ENCODE results near the gene MMEL1.
"Not testable (repeated sequence)": the region's sequence is repeated elsewhere in the genome, so short reads cannot be mapped to it uniquely, and the experiment has no call there.

The MMEL1 gene

DNA sequence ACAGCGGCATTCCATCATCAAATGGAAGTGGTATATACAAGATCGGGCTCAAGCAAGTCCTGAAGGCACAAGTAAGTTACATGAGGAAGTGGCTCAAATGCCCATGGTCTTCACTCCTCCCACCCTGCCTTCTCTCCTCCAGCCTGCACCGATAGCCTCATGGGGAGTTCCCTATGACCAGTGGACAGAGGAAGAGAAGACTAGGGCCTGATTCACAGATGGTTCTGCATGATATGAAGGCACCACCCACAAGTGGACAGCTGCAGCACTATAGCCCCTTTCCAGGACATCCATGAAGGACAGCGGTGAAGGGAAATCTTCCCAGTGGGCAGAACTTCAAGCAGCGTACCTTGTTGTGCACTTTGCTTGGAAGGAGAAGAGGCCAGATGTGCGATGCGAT lies 7.1 kb downstream of the MMEL1 start:
- DNase-seq, result not testable (repeated sequence)

DNA sequence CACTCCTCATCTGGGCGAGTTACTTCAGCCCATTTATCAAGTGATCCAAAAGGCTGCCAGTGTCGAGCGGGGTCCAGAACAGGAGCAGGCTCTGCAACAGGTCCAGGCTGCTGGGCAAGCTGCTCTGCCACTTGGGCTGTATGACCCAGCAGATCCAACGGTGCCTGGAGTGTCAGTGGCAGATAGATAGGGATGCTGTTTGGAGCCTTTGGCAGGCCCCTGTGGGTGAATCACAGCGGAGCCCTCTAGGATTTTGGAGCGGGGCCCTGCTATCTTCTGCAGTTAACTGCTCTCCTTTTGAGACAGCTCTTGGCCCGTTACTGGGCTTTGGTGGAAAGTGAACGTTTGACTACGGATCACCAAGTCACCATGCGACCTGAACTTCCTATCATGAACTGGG lies 7.5 kb downstream of the MMEL1 start:
- DNase-seq, result no peak

DNA sequence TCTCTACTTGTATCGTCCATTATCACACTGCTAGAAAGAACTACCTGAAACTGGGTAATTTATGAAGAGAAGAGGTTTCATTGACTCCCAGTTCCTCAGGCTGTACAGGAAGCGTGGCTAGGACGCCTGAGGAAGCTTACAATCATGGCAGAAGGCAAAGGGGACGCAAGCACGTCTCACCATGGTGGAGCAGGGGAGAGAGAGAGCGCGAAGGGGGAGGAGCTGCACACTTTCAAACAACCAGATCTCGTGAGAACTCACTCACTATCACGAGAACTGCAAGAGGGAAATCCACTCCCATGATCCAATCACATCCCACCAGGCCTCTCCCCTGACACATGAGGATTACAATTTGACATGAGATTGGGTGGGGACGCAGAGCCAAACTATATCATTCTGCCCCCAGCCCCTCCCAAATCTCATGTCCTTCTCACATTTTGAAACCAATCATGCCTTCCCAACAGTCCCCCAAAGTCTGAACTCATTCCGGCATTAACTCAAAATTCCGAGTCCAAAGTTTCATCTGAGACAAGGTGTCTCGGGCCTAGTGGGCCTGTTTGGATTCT lies 8.0 kb downstream of the MMEL1 start:
- no peak for DNase-seq

DNA sequence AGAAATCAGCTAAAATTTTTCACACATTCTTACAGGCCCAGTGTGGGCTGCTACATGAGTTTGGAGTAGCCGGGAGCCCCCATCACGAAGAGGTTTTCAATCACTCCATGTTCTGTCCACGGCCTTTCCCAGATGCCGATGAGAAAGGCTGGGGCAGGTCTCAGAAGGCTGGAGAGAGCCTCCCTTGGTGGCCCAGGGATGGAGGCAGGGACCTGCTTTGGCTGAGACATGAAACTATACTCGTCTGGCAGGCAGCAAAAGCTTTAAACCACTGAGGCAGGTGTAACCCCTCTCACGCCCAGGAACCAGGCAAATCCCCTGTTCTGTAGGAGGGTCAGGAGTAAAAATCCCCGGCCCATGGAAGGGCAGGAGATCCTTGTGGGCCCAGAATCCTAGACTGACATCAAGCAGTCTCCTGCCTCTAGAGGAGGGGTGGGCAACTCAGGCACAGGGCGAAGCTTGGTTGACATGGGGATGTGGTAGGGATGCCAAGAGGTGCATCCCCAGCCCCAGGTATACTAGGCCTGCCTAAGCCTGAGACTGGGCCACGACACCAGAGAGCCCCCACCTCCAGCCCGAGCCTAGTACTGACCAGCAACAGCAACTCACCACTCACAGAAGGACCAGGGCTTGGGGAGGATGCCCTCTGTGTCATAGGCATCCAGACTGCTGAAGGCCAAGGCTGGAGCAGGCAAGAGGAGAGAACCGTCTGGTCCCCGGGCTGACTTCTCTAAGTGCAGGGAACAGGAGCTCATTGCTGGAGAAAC lies 9.1 kb downstream of the MMEL1 start:
- DNase-seq, result no peak

DNA sequence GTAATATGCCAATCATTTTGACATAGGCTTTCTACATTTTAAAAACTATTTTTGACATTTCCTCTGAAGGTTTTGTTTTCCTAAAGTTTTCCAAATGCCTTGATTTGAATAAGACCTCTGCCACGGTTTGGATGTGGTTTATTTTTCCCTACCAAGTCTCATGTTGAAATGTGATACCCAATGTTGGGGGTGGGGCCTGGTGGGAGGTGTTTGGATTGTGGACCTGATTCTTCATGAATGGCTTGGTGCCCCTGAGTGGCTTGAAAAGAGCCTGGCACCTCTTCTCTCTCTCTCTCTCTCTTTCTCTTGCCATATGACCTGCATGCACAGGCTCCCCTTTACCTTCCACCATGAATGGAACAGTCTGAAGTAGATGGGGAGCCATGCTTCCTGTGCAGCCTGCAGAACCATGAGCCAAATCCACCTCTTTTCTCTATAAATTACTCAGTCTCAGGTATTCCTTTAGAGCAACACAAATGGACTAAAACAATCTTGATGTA lies 14.8 kb downstream of the MMEL1 start:
- no peak for DNase-seq

DNA sequence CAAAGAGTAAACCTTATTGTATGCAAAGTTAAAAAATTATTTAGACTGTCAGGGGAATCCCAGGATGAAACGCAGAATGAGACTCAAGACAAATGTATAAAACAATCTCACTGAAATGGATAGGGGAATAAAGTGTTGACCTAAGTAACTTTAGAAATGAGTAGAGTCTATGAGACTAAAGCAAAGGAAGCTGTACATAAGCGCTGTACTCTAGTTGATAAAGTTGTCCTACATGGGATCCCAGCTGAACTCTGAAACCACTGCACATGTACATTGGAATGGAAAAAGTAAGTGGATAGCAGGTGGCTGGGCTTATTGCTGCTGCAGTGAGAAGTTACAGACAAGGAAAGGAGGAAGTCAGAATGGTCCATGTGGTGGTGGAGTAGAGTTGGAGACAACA lies 18.7 kb downstream of the MMEL1 start:
- DNase-seq, result no peak

DNA sequence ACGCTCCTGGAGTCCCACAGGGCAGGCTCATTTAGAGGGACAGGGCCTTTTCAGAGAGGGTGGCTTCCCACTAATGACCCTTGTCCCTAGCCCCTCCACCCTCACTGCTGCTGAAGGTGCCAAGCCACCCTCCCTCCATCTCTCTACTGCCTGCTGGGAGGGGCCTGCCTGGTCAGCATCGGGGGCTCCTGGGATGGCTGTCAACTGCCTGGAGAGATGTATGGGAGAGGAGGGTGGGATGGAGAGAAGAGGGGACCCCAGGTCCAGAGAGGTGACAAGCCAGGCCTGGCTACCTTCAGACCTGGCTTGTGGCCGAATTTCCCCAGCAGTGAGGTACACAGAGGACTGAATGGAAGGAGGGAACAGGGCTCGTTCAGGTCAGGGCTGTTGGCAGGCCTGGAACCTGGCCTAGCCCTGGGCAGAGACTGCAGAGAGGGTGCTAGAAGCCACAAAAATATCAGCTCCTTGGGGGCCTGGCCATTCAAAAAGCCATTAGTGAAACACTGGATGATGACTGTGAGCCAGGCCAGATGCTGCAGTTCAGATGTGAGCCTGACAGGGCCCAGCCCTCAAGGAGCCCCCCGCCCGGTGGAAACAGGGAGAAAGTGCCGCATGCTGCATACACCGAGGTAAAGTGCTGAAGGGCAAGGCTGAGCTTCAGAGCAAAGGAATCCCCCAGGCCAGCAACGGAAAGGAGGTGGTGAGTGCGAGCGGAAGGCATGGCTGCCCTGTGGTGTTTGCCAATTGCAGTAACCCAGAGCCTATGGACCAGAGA lies 20.0 kb downstream of the MMEL1 start:
- no peak for DNase-seq

DNA sequence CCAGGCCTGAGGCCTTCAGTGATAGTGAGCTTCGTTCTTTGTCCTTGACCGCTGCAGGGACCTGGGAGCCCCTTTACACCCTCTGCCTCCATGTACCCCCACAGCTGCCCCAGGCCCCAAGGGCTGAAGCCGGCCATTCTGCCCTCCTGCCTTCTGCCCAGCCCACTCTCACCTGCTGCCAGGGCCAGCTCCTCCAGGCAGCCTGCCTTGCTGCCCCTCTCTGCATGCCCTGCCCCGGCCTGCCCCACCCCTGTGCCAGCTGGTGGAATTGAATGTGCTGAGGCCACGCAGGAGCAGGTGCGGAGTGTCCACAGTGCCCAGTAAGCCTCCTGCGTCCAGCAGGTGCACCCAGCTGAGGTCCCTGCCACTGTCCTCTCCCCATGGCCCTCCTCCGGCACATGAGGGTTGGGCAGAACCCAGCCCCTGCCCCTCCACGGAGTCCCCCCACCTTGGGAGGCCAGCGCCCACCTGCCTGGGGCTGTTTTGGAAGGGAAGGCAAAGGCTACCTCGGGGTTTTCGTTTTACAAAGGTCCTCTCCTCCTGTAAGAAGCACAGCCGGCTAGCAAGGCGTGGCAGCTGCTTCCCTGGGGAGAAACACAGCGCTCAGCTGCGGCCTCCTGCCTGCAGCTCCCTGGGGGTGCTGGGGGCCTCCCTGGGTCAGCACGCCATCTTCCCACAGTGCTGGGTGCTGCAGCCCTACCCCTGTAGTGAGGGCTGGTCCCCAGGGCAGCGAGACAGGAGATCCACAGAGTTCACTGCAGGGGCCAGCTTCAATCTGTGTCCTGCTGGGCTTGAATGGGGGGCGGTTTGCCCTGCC lies 21.0 kb downstream of the MMEL1 start:
- DNase-seq, result no peak

DNA sequence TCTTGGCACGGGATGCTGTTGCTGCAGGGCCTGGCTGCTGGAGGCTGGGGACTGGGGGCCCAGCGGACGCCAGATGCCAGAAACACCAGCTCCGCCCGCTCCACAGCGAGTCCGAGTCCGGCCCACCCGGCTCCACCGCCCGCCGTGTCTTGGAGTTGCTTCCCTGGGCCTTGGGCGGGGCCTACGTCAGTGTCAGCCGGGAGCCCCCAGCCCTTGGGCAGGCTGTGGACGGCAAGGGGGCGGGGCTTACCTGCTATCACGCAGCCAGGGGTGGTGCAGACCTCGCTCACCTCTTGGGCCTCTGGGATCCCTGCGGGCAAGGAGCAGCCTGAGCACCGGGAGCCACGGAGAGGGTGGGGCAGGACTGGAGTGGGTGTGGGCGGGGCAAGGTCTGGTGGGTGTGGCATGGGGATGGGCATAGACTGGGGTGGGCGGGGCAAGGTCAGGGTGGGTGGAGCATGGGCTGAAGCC lies 21.8 kb downstream of the MMEL1 start:
- DNase-seq, result no peak

DNA sequence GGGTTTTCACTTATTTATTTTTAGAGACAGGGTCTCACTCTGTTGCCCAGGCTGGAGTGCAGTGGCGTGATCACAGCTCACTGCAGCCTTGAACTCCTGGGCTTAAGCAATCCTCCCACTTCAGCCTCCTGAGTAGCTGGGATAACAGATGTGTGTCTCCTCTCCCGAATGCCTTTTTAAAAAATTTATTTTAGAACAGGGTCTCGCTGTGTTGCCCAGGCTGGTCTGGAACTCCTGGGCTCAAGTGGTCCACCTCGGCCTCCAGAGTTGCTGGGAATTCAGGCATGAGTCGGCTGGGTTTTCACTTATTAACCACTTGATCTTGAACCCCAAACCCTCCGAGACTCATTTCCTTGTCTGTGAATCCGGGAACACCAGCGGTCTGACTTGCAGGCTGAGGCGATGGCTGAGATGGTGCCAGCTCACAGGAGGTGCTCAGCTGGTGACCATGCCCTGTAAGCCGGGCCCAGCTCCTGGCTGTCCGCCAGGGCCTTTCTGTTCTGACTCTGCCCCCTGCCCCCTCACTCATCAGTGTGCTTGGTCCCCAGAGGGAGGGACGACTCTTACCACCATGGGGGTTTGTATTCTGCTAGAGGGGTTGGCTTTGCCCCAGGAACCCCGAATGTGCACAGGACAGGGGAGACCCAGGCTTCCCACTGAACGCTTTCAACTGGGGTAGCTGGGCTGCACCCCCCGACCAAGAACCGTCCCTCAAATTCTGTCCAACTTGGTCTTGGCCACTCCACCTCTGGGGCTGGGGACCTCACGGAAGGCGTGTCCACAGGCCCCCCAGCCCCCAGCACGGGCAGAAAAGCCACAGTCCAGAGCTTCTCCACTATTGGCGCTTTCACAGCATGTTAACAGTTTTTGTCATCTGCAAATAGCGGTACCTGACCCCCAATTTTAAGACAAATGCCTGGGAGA lies 22.5 kb downstream of the MMEL1 start:
- DNase-seq, result no peak

DNA sequence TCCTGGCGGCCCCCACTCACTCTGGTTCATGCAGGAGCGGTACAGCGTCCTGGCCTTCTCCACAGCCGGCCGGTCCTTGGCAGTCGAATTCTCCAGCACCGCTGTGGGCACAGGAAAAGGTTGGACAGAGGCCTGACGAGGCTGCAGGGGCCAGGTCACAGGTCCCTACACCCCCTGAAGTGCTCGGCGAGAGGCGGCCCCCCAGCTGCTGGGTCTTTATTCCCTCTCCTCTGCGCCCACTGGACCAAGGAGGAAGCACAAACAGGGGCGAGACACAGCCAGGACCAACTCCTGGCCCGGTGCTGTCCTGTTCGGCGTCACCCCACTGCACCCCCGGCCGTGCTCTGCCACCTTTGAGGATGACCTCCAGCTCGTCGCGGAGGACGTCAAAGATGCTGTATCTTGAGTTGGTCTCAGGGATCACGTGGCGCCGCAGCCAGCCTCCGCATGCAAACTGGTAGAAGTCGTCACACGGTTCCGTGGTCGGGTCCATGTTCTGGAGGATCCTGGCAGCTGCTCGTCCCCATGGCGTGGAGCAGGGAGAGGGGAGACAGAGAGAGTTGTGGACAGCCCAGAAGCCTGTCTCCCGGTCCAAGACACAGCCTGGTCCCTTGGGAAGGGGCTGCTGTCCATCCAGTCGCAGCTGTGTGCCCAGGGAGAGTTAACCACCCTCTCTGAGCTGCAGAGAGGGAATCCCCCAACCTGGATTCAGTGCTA lies 23.3 kb downstream of the MMEL1 start:
- DNase-seq, result no peak

DNA sequence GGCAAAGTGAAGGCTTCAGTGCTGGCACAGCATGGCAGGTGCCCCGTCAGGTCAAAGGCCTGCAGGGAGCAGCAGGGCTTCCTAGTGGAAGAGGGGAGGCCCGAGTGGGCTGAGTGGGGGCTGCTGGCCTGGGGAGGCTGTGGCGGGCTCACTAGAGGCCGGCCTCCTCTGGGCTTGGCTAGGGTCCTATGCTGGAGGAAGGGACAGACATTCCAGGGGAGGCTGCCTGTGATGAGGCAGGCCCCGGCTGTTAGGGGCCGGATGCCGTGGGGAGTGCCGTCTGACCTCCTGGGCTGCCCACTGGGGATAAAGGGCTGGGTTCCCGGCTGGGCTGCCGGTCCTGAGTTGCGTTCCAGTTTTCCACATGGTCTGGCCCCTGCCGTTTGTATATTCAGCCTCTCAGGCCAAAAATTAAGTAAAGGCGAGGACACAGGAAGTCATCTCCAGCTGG lies 25.1 kb downstream of the MMEL1 start:
- DNase-seq, result no peak

DNA sequence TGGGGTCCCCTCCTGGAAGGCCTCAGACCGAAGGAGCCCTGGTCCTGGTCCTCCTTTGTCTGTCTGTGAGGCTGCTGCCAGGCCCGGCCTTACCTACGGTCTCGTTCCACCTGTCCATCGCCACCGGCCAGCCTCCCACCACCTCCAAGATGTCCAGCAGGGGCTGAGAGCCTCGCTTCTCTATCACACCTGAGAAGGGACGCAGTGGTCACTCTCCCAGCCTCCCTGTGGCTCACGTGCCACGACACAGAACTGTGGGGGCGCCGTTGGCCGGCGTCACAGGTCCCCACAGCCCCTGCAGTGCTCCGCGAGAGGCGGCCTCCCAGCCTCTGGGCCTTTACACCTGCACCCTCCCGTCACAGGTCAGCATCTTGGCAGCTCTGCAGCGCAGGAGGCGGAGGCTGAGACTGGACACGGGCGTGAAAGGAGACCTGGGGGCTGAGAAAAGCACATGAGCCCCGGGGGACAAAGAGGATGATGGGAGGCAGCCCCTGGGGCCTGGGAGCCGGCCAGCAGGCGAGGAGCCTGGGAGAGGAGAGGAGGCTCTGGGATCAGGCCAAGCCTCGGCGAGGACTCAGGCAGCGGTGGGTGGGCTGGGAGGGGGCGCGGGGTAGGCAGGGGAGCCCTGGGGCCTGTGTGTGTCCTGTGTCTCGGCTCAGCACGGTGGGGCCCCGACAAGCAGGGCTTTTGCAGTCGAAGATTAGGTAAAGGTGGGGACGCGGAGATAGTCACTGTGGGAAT lies 25.8 kb downstream of the MMEL1 start:
- DNase-seq, result no peak

DNA sequence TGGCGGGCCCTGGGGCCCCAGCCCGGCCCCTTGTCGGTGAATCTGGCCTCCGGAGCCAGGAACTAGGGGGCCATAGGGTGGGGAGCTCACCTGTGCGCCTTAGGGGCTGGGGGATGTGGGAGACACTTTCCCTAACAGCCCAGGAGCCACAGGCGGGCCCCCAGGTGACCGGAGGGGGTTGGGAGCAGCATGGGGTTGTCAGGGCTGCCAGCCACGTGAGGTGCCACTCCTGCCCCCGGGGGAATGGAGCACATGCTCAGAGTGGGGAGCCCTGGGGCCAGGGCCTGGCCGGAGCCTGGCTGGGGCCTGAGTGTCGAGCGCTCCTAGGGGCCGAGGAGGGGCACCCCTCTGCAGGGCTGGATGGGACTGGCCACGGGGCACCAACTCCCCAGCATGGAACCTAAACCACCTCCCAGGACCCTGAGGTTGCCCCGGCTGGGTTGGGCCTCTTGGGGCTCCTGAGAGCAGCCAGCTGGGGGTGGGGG lies 26.4 kb downstream of the MMEL1 start:
- DNase-seq, result no peak

DNA sequence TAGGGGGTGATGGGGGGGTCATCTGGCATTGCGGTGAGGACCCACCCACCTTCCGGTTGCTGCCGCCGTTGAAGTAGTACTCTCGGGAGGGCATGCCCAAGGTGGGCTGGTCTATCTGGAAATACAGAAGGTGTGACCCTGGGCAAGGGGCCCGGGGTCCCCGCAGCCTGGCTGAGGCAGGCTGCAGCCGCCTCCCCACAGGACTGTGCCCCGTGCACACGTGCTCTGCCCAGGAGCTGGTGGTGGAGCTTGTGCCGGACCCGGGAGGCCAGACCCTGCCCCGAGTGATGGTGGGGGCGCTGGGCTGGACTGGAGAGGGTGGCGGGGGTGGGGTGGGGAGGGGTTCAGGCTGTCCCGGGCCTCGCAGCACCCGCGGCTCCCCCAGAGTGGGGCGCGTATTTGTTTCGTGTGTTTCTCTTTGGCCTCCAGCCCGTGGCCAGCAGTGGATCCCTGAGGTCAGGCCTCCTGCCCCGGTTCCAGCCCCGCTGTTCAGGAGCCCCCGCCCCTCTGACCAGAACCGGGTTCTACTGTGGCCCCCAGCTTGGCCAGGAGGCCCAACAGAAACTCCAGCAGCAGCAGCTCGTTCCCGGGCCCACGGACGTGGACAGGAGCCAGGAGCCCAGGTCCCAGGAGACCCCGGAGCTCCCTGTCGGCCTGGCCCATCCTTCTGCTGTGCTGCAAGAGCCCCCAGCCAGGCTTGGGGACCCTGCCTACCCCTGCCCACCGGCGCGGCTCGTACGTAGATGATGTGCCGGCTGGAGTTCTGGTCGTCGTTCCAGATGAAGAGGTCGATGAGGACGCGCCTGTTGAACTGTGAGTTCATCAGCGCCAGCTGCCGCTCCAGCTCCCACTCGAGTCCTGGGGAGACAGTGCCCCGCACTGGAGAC lies 27.1 kb downstream of the MMEL1 start:
- no peak for DNase-seq

DNA sequence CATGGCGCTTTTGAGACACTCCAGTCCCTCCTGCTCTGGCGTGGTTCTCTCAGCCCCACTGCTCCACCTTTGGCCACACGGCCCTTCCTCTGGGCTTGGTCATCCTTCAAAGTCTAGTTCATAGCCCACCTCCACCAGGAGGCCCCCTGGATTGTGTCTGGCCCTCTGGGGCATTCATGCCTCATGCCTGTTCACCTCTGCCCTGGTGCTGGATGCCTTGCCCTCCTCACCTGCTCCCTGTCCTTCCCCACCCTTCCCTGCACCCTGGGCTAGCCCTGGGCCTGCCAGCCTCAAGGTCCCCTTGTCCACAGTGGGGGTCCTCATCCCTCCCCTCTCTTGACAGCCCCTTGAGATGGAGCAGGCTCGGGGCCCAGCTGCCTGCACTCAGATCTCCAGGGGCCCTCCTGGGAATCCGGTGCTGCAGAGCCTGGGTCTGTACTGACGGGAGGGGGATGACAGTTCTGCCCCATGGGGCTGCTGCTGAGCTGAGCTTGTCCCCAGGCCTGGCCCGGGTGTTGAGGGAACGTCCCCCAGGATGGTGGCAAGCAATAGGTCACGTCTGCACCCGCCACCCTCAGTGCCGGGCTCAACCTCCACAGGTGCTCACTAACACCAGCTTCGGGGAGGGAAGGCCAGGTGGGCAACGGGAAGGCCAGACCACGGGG lies 27.8 kb downstream of the MMEL1 start:
- DNase-seq, result no peak

DNA sequence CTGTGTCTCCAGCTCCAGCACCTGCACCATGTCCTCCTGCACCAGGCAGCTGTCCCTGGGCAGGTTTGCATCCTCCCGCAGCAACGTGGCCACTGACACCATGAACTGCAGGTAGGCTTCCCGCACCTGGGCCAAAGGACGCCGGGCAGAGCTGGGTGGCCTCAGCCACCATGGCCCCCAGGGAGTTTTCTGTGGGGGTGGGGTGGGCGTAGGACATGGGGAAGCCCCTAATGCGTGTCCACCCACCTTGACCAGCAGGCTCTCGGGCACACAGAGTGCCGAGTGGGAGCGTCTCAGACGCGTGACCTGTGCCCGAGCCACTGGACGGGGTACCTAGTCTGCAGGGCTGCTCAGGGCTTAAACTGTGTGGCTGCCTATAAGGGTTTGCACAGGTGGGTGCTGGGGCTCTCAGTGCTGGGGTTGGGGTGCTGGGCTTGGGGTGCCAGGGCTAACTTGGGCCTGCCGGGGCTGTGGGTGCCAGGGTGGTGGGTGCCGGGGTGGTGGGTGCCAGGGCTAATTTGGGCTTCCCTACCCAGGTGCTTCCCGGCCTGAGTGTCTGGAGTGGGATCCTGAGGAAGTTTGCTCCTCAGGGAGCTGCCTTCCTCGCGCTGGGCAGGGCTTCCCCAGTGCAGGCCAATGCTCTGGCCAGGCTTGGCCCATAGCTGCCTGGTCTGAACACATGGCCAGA lies 28.5 kb downstream of the MMEL1 start:
- no peak for DNase-seq

Measured in bone marrow (tissue), 2 donors.